GM18498 (cell line): ENCODE measurements around the gene SGCD.

Source experiments
- ATAC-seq: cut with Tn5 transposase; IDR thresholded peaks from one replicate; pipeline ENCODE4 v1.9.1; 2021; ENCODE audit warnings: mild to moderate bottlenecking, moderate library complexity; ENCODE audit not compliant: unreplicated experiment

Gene SGCD

GRCh38 chr5:156326718-156327259 lies at the start of gene SGCD:
Gene SGCD (plus strand): TSS chr5:156327164.
- ATAC-seq: no peak

DNA sequence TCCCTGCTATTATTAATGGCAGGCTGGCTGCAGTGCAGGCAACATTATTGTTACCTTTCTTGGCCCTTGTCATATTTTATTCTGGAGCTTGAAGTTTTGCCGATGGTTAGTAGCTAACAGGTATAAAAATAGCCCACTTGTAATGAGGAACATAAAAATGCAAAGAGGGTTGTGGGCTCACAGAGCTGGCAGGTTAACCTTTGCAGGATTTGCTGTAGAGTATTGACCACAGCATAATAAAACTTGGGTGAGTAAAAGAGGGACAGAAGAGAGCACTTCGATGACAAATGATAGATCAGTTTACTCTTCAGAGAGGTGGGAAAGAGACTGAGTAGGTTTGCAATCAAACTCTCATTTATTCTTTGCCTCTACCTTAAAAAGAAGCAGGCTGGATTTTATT lies 49.7 kb upstream of the SGCD start:
- ATAC-seq: no peak

DNA sequence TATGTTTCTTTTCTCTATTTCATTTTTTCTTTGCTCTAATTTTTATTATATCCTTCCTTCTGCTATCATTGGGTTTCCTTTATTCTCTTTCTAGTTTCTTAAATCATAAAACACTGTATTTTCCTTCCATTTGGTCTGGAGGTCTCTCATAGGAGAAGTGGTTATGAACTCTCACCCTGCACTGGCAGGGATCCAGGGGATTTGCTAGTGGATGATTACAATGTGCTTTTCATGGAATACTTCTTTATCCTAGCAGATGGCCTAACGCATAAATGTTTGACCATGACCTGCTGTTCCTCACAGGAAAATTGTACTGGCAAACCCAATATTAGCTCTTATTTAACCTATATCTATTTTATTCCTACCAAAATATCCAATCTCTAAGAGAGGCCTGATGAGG lies 31.5 kb upstream of the SGCD start:
- no peak for ATAC-seq

- ATAC-seq: no peak
Observed at GRCh38 chr5:156310115-156310514, 16.8 kb upstream of the SGCD start.

DNA sequence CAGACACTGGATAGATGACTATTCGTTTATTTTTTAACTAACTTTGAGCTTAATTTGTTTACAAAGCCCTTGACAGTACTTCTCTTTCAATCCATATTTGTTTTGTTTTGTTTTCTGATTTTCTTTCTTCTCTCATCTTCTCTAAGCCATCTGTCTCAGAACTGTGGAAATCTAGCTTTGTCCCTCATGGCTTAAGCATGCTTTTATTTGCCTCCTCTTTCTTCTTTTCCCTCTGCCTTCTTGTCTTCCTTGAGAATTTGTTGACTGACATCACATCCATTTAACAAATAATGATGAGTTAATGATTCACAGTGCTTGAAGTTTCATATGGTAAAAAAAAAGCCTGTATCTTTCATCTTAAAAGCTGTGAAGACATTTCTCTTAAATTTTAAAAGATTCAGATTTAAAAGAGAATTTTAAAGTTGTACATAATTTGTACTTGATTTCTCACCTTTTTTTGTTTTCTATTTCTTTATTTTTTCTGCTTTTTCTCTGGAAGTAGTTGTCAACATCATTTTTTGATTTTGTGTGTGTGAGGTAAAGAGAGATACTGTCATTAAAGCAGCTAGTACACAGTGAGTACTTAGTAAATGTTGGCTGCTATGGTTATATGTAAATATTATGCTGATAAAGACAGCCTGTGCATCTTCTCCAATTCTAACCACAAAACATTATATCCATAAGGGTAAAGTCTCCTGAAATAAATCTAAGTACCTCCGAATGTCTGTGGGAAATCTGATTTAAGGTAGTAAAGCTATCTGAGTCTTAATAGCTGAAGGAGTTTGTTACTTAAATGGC lies 13.9 kb upstream of the SGCD start:
- ATAC-seq: no peak

GRCh38 chr5:156314416-156314815 lies 12.5 kb upstream of the SGCD start:
- no peak for ATAC-seq

GRCh38 chr5:156322666-156323065 lies 4.3 kb upstream of the SGCD start:
- no peak for ATAC-seq

GRCh38 chr5:156327296-156327695 lies 332 bp downstream of the SGCD start:
- no peak for ATAC-seq

DNA sequence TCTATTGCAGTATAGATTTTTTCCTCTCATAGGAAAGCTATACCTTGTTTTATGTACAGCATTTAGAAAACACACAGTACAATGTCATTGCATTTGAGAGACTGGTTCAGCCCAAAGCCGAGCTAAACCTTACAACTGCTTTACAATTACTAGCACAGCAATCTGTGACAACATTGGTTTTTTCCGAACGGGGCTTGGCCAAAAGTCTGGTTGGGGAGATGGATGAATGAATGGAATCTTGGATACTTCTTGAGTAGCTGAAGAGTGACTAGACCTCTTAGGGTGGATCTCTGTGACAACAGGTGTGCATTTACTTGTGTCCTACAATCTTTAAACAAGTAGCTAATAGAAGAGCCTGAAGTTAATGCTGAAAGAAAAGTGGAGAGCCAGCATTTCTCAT lies 1.2 kb downstream of the SGCD start:
- ATAC-seq: no peak

GRCh38 chr5:156328766-156329165 lies 1.8 kb downstream of the SGCD start:
- ATAC-seq: no peak

- ATAC-seq: no peak
Observed at GRCh38 chr5:156329171-156329611, 2.2 kb downstream of the SGCD start.

DNA sequence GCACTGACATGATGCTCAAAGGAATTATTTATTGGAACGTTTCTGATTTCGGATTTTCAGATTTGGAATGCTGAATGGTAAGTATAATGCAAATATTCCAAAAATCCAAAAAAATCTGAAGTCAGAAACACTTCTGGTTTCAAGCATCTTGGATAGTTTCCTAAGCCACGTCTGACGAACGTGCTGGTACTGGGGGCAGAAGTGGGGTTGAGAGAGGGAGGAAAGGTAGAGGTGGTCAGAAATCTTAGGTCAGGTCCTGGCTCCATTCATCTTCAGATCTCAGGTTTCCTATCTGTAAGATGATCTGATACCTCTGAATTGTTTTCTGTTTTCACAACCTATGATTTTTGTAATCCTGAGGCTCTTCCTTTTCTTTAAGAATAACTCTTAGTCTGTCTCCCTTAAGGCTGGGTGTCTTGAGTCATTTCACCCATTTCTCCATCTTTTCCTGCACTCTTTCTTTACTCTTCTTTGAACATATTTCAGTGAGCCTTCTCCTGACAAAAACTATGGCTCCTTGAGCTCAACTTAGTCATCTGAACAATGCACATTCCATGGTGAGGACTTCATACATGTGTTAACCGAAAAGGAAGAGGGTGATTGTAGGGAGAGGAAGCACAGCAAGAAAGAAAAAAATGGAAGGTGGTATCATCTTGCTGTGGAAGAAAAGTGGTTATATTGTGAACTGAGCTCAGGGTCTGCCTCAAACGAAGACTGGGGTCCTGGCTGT lies 3.3 kb downstream of the SGCD start:
- no peak for ATAC-seq

- ATAC-seq: no peak
Observed at GRCh38 chr5:156331181-156331580, 4.2 kb downstream of the SGCD start.

DNA sequence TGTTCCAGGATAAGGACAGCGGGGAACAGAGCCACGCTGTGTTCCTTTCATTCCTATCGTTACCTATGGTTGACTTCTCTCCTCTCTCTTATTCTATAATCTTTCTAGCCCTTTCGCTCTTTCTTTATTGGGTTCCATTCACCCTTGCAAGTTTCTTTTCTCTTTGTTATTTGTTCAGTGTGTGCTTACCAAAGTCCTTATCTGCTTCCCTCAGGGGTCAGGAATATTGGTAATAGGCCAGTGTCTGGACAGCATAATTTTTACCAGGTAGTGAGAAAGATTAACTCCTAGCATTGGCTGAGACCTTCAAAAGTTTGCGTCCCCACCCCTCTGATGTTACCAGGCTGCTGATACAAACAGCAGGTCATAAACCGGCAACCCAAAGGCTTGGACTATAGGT lies 4.9 kb downstream of the SGCD start:
- no peak for ATAC-seq

- ATAC-seq: no peak
Observed at GRCh38 chr5:156332245-156332644, 5.3 kb downstream of the SGCD start.

DNA sequence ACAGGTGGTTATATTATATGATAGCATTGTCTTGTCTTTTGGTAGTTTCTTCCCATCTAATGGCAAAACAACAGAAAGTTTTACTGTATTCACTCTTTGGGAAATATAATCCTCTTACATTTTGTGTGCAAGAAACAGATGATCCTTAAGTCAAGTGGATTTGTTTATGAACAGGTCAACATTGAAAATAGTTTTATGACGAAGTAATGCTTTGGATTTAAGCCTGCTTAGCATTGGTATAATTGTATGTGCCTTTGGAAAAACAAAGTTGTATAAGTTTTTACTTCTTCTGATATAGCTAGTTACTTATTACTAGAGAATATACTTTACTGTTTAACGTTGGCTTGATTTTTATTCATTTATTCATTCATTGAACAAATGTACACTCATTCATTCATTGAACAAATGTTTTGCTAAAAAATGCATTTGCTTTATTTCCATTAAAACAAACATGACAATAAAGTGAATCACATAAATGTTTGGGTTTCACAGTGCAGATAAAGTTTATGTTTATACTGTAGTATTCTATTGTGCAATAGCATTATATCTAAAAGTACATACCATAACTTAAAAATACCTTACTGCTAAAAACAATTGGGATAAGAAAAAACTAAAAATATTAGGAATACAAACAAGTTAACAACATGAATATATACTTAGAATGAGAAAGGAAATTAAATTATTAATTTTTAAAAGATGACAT lies 12.3 kb downstream of the SGCD start:
- ATAC-seq: no peak

GRCh38 chr5:156340893-156341292 lies 13.9 kb downstream of the SGCD start:
- ATAC-seq: no peak

GRCh38 chr5:156350256-156350655 lies 23.3 kb downstream of the SGCD start:
- no peak for ATAC-seq

DNA sequence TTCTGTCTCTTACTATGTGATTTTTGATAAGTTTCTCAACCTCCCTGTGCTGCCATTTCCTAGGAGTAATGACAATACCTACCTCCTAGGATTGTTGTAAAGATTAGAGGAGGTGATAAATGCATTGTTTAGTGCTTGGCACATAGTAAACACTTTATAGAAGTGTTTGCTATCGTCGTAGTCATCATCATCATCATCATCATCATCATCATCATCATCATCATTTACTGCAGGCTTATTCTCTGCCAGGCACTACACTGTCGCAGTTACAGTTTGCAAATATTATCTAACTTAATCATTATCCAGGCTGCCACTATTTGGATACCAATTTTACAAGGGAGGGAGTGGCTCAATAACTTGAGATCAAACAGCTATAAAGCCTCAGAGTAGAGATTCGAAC lies 24.5 kb downstream of the SGCD start:
- no peak for ATAC-seq

- no peak for ATAC-seq
Observed at GRCh38 chr5:156354571-156354970, 27.6 kb downstream of the SGCD start.

DNA sequence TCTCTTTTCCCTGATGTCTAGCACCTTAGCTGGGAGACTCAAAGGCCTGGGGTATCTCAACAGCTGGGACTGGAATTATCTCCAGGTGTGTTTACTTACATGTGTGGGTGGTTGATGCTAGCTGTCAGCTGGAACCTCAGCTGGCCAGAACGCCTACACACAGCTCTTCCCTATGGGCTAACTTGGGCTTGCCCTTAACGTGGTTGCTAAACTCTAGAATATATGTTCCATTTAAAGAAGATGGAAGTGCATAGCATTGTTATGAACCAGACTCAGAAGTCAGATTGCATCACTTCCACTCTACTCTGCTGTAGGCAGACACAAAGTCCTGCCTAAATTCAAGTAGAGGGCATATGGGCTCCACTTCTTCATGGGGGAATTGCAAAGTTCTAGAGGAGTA lies 29.3 kb downstream of the SGCD start:
- no peak for ATAC-seq
